IMR-90 (cell line): ENCODE results near the gene OXER1.

Experiments used
- CEBPB ChIP-seq: IDR thresholded peaks from 2 replicates; pipeline ENCODE4 v1.6.1; 2012; ENCODE audit warnings: low read depth, low read length, improper control_type of control experiment
- CHD1 ChIP-seq: IDR thresholded peaks from 2 replicates; pipeline ENCODE4 v1.6.1; 2012; ENCODE audit warnings: low read depth, low read length, improper control_type of control experiment
- CTCF ChIP-seq: conservative IDR thresholded peaks from 2 replicates; pipeline ENCODE4 v1.5.1; 2012; ENCODE audit warnings: mild to moderate bottlenecking, low read depth, low read length, improper control_type of control experiment
- ELK1 ChIP-seq: fragments of 150-350 bp; IDR thresholded peaks from 2 replicates; pipeline ENCODE4 v1.6.1; 2016; ENCODE audit warnings: low read depth, mild to moderate bottlenecking, low read length, moderate library complexity, borderline replicate concordance
- NFE2L2 ChIP-seq: fragments of 150-350 bp; IDR thresholded peaks from 2 replicates; pipeline ENCODE4 v1.6.1; 2016; ENCODE audit warnings: low read depth, mild to moderate bottlenecking, low read length
- POLR2A ChIP-seq: IDR thresholded peaks from 2 replicates; pipeline ENCODE4 v1.6.1; 2012; ENCODE audit warnings: mild to moderate bottlenecking, low read depth, low read length
- RAD21 ChIP-seq: IDR thresholded peaks from 2 replicates; pipeline ENCODE4 v1.6.1; 2012; ENCODE audit warnings: low read length, improper control_type of control experiment
- RCOR1 ChIP-seq: IDR thresholded peaks from 2 replicates; pipeline ENCODE4 v1.6.1; 2012; ENCODE audit warnings: mild to moderate bottlenecking, low read length, improper control_type of control experiment; ENCODE audit not compliant: insufficient replicate concordance
- RFX5 ChIP-seq: IDR thresholded peaks from 2 replicates; pipeline ENCODE4 v1.8.0; 2012; ENCODE audit warnings: low read depth, mild to moderate bottlenecking, low read length, moderate library complexity
- SMC3 ChIP-seq: fragments of 150-350 bp; IDR thresholded peaks from 2 replicates; pipeline ENCODE4 v1.6.1; 2016; ENCODE audit warnings: low read depth, mild to moderate bottlenecking, antibody characterized with exemption, low read length, moderate library complexity
- USF2 ChIP-seq: fragments of 150-350 bp; IDR thresholded peaks from 2 replicates; pipeline ENCODE4 v1.6.1; 2017; ENCODE audit warnings: mild to moderate bottlenecking, antibody characterized with exemption, low read length, low read depth

GRCh38 chr2:42806786-42807185 is 42.9 kb upstream of the OXER1 start:
- TF ChIP-seq CTCF (no peak), CEBPB (no peak), SMC3 (no peak), CHD1 (no peak), RAD21 (no peak), POLR2A (no peak), RFX5 (no peak), USF2 (no peak), RCOR1 (no peak), NFE2L2 (no peak), ELK1 (no peak)
